Body of pancreas (tissue), 4 donors: ENCODE results near the gene AOC2.

ENCODE experiments used
- POLR2A ChIP-seq, 3 donors: fragments of 450-650 bp; IDR thresholded peaks; one replicate each; pipeline ENCODE4 v1.6.1; 2016; ENCODE audit warnings: antibody characterized with exemption in 3 of 3, mild to moderate bottlenecking in 2 of 3
- TF ChIP-seq, protein P1 (sequence below), 7 experiments: fragments of 450-650 bp in 4 of 7; fragments of 200-600 bp in 3 of 7; sonication (generic) in 3 of 7; IDR thresholded peaks; one replicate each; pipeline ENCODE4 v1.5.1; 2016 to 2019; ENCODE audit warnings: antibody characterized with exemption in 7 of 7

DNA sequence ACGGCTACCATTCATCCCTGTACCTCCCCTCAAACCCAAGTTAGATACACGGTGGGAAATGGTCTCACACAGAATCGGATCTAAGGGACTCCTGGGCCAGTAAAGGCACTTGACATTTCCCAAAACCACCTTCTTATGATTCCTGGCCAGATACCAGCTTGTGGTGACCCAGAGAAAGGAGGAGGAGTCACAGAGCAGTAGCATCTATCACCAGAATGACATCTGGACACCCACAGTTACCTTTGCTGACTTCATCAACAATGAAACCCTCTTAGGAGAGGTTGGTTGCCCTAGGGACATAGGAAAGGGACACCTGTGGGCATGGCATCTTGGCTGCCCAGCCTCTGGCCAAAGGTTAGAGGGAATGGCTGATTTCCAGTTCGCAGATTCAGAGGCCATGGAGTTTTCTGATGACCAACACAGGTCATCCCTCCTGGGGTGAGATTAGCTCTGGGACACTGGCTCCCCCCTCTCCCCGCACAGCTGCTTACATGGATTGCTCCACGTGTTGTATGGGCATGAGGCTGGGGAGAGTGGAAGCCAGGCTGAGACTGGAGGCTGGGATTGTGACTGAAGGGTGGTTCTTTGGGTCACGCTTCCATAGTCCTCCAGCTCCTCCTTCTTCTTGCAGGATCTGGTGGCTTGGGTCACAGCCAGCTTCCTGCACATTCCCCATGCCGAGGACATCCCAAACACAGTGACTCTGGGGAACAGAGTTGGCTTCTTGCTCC lies 5.2 kb downstream of the AOC2 start:
- TF ChIP-seq, protein P1, sequence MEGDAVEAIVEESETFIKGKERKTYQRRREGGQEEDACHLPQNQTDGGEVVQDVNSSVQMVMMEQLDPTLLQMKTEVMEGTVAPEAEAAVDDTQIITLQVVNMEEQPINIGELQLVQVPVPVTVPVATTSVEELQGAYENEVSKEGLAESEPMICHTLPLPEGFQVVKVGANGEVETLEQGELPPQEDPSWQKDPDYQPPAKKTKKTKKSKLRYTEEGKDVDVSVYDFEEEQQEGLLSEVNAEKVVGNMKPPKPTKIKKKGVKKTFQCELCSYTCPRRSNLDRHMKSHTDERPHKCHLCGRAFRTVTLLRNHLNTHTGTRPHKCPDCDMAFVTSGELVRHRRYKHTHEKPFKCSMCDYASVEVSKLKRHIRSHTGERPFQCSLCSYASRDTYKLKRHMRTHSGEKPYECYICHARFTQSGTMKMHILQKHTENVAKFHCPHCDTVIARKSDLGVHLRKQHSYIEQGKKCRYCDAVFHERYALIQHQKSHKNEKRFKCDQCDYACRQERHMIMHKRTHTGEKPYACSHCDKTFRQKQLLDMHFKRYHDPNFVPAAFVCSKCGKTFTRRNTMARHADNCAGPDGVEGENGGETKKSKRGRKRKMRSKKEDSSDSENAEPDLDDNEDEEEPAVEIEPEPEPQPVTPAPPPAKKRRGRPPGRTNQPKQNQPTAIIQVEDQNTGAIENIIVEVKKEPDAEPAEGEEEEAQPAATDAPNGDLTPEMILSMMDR (IDR thresholded peaks at IDR 0.05): no peak
- no peak for TF ChIP-seq POLR2A (IDR thresholded peaks at IDR 0.05)
